ENCODE measurements around the gene OPN1MW3. TPM values are rescaled to one million over a fixed set of nuclear protein-coding genes. Genes with fewer than 3 reads are reported as not detected.
"Not testable (repeated sequence)": the region's sequence is repeated elsewhere in the genome, so short reads cannot be mapped to it uniquely, and the experiment has no call there.

OPN1MW3 gene
- total RNA-seq (not detected), polyA plus RNA-seq (0.02 TPM)
- long read RNA-seq, donor 1: 0 reads
- long read RNA-seq, donor 2: 0 reads
- long read RNA-seq, donor 3: 0 reads
- long read RNA-seq, donor 4: 0 reads
- long read RNA-seq, donor 5: 0 reads
- long read RNA-seq, donor 6: 0 reads
- long read RNA-seq, donor 7: 0 reads
- long read RNA-seq, donor 8: 0 reads
- long read RNA-seq, donor 9: 0 reads
- long read RNA-seq, donor 10: 0 reads

DNA sequence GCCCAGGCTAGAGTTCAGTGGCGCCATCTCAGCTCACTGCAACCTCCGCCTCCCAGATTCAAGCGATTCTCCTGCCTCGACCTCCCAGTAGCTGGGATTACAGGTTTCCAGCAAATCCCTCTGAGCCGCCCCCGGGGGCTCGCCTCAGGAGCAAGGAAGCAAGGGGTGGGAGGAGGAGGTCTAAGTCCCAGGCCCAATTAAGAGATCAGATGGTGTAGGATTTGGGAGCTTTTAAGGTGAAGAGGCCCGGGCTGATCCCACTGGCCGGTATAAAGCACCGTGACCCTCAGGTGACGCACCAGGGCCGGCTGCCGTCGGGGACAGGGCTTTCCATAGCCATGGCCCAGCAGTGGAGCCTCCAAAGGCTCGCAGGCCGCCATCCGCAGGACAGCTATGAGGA lies at the start of gene OPN1MW3:
TSS of gene OPN1MW3 (plus strand) at position 301 of the 400 bp plus-strand sequence. CDS start at position 339, 38 bp downstream.
- not testable (repeated sequence) for H3K36me3 ChIP-seq (ENCODE audit: control insufficient read depth in 2 of 2, insufficient read depth in 2 of 2, low read length in 1 of 2); H3K9me3 ChIP-seq (ENCODE audit: control insufficient read depth in 2 of 2, insufficient read depth in 1 of 2, low read length in 1 of 2); H3K4me3 ChIP-seq (ENCODE audit: low read length in 2 of 2); H3K27ac ChIP-seq (ENCODE audit: low read depth in 1 of 2, low read length in 1 of 2); DNase-seq (ENCODE audit: low read depth in 6 of 9, low spot score in 9 of 9); H3K27me3 ChIP-seq (ENCODE audit: control insufficient read depth in 2 of 2, insufficient read depth in 1 of 2, low read length in 1 of 2); H3K4me1 ChIP-seq (ENCODE audit: control insufficient read depth in 2 of 2, insufficient read depth in 2 of 2, low read length in 2 of 2)
- no CpG with 5 or more reads among the region's 17 CpGs for WGBS

DNA sequence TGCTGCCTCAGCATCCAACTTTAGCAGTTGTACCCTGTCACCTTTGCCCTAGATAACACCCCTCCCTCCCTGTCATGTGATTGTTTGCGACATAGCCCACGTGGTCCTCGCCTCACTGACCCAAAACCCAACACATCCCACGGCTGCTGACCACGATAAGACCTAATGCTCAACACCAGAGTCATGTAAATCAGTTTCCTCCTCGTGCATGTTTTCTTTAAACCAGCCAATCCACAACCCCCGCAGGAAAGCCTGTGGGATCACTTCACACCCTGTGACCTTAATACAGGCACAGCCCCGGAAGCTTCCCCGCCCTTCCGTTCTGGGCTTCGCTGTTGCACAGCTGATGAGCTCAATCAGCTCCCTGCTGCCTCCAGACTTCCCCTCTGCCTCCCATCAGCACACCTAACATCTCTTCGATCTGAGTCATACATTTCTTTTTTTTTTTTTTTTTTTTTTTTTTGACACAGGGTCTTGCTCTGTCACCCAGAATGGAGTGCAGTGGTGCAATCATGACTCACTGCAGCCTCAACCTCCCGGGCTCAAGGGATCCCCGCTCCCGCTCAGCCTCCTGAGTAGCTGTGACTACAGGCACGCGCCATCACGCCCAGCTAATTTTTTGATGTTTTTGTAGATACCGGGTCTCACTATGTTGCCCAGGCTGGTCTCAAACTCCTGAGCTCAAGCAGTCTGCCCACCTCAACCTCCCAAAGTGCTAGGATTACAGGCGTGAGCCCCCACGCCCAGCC lies 47.5 kb upstream of the OPN1MW3 start:
- WGBS: no CpG with 5 or more reads among the region's 21 CpGs
- not testable (repeated sequence) for H3K27ac ChIP-seq (ENCODE audit: low read depth in 1 of 2, low read length in 1 of 2); H3K36me3 ChIP-seq (ENCODE audit: control insufficient read depth in 2 of 2, insufficient read depth in 2 of 2, low read length in 1 of 2); DNase-seq (ENCODE audit: low read depth in 6 of 9, low spot score in 9 of 9); H3K4me1 ChIP-seq (ENCODE audit: control insufficient read depth in 2 of 2, insufficient read depth in 2 of 2, low read length in 2 of 2); H3K27me3 ChIP-seq (ENCODE audit: control insufficient read depth in 2 of 2, insufficient read depth in 1 of 2, low read length in 1 of 2); H3K4me3 ChIP-seq (ENCODE audit: low read length in 2 of 2); H3K9me3 ChIP-seq (ENCODE audit: control insufficient read depth in 2 of 2, insufficient read depth in 1 of 2, low read length in 1 of 2)

DNA sequence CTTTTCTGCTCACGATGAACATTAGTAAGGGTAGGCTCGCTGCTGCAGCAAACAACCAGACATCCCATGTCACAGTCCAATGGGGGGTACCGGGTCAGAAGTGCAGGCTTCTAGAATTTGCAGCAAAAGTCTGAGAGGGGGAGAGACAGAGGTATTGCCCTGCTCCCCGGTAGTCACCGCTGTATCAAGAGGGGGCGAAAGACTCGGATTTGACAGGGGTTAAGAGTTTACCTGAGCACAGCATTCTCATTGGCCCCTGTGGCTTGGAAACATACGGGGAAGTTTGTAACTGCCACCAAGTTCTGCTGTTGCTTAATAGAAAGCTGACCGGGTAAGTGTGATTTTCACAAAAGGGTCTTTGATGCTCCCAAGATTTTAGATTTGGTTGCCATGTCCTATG lies 46.3 kb upstream of the OPN1MW3 start:
- WGBS: 97% methylated on average over 3 of the region's 9 CpGs
- H3K9me3 ChIP-seq (ENCODE audit: control insufficient read depth in 2 of 2, insufficient read depth in 1 of 2, low read length in 1 of 2); H3K36me3 ChIP-seq (ENCODE audit: control insufficient read depth in 2 of 2, insufficient read depth in 2 of 2, low read length in 1 of 2); H3K4me3 ChIP-seq (ENCODE audit: low read length in 2 of 2); H3K27me3 ChIP-seq (ENCODE audit: control insufficient read depth in 2 of 2, insufficient read depth in 1 of 2, low read length in 1 of 2); H3K4me1 ChIP-seq (ENCODE audit: control insufficient read depth in 2 of 2, insufficient read depth in 2 of 2, low read length in 2 of 2); DNase-seq (ENCODE audit: low read depth in 6 of 9, low spot score in 9 of 9); H3K27ac ChIP-seq (ENCODE audit: low read depth in 1 of 2, low read length in 1 of 2): not testable (repeated sequence)

DNA sequence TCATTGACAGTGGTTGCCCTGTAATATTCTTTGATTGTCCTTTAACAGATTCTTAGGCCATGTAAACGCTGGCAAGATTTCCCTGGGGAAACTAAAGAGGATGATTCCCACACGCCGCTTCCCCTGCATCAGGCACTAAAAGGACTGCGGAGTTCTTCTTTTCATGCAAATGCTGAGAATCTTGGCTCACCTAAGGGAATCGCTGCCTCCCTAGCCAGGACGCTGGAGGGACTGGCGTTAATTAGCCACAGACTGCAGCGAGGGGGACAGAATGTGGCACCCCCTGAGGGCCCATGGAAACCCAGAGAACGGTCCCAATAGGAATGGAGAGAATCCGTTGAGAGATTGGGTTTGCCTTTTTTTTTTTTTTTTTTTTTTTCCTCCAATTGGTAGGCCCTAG lies 45.9 kb upstream of the OPN1MW3 start:
- H3K36me3 ChIP-seq (ENCODE audit: control insufficient read depth in 2 of 2, insufficient read depth in 2 of 2, low read length in 1 of 2); H3K9me3 ChIP-seq (ENCODE audit: control insufficient read depth in 2 of 2, insufficient read depth in 1 of 2, low read length in 1 of 2); H3K27ac ChIP-seq (ENCODE audit: low read depth in 1 of 2, low read length in 1 of 2); H3K4me1 ChIP-seq (ENCODE audit: control insufficient read depth in 2 of 2, insufficient read depth in 2 of 2, low read length in 2 of 2); H3K27me3 ChIP-seq (ENCODE audit: control insufficient read depth in 2 of 2, insufficient read depth in 1 of 2, low read length in 1 of 2); H3K4me3 ChIP-seq (ENCODE audit: low read length in 2 of 2); DNase-seq (ENCODE audit: low read depth in 6 of 9, low spot score in 9 of 9): not testable (repeated sequence)
- WGBS: no CpG with 5 or more reads among the region's 10 CpGs

DNA sequence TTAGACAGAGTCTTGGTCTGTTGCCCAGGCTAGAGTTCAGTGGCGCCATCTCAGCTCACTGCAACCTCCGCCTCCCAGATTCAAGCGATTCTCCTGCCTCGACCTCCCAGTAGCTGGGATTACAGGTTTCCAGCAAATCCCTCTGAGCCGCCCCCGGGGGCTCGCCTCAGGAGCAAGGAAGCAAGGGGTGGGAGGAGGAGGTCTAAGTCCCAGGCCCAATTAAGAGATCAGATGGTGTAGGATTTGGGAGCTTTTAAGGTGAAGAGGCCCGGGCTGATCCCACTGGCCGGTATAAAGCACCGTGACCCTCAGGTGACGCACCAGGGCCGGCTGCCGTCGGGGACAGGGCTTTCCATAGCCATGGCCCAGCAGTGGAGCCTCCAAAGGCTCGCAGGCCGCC lies 37.9 kb upstream of the OPN1MW3 start, which contains the start of gene OPN1MW2:
TSS of gene OPN1MW2 (plus strand) at position 301 of the 400 bp plus-strand sequence. CDS start at position 361, 60 bp downstream.
- H3K4me1 ChIP-seq (ENCODE audit: control insufficient read depth in 2 of 2, insufficient read depth in 2 of 2, low read length in 2 of 2); H3K27me3 ChIP-seq (ENCODE audit: control insufficient read depth in 2 of 2, insufficient read depth in 1 of 2, low read length in 1 of 2); H3K27ac ChIP-seq (ENCODE audit: low read depth in 1 of 2, low read length in 1 of 2); H3K9me3 ChIP-seq (ENCODE audit: control insufficient read depth in 2 of 2, insufficient read depth in 1 of 2, low read length in 1 of 2); DNase-seq (ENCODE audit: low read depth in 6 of 9, low spot score in 9 of 9); H3K36me3 ChIP-seq (ENCODE audit: control insufficient read depth in 2 of 2, insufficient read depth in 2 of 2, low read length in 1 of 2); H3K4me3 ChIP-seq (ENCODE audit: low read length in 2 of 2): not testable (repeated sequence)
- WGBS: no CpG with 5 or more reads among the region's 16 CpGs

DNA sequence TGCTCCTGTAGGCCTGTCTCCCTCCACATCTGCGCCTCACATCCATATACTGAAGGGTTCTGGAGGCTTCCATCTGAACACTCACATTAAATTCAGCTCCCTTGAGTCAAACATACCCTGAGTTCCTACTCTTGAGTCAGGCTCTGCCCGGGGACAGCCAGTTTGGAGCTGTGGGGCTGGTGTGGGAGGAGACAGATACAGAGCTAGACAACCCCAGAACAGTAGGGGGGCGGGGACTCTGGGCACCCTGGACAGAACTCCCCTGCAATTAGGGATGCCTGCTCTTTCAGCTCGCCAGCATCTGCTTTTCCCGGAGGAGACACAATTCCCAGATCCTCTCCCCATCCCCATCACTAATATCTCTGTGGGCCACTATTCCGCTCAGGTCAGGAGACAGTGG lies 32.1 kb upstream of the OPN1MW3 start:
- H3K36me3 ChIP-seq (ENCODE audit: control insufficient read depth in 2 of 2, insufficient read depth in 2 of 2, low read length in 1 of 2); DNase-seq (ENCODE audit: low read depth in 6 of 9, low spot score in 9 of 9); H3K4me1 ChIP-seq (ENCODE audit: control insufficient read depth in 2 of 2, insufficient read depth in 2 of 2, low read length in 2 of 2); H3K27ac ChIP-seq (ENCODE audit: low read depth in 1 of 2, low read length in 1 of 2); H3K27me3 ChIP-seq (ENCODE audit: control insufficient read depth in 2 of 2, insufficient read depth in 1 of 2, low read length in 1 of 2); H3K9me3 ChIP-seq (ENCODE audit: control insufficient read depth in 2 of 2, insufficient read depth in 1 of 2, low read length in 1 of 2); H3K4me3 ChIP-seq (ENCODE audit: low read length in 2 of 2): not testable (repeated sequence)
- WGBS: no CpG with 5 or more reads among the region's 6 CpGs

DNA sequence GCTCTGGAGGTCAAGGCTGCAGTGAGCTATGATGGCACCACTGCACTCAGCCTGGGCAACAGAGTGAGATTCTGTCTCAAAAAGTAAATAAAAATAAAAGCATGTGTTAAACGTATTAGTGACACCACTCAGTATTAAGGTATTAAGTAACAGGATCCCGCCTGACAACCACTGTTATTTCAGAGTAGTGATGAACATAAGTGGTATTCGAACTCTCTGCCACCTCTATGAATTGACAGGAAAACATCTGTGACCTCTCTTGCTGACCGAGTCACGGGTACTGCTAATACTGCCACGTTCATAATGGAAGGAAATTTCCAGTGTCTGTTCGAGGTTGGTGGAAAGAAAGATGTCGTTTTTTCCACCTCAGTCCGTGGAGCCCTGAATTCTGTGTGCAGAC lies 30.7 kb upstream of the OPN1MW3 start:
- H3K4me1 ChIP-seq (ENCODE audit: control insufficient read depth in 2 of 2, insufficient read depth in 2 of 2, low read length in 2 of 2); H3K27ac ChIP-seq (ENCODE audit: low read depth in 1 of 2, low read length in 1 of 2); H3K36me3 ChIP-seq (ENCODE audit: control insufficient read depth in 2 of 2, insufficient read depth in 2 of 2, low read length in 1 of 2); H3K4me3 ChIP-seq (ENCODE audit: low read length in 2 of 2); H3K27me3 ChIP-seq (ENCODE audit: control insufficient read depth in 2 of 2, insufficient read depth in 1 of 2, low read length in 1 of 2); H3K9me3 ChIP-seq (ENCODE audit: control insufficient read depth in 2 of 2, insufficient read depth in 1 of 2, low read length in 1 of 2); DNase-seq (ENCODE audit: low read depth in 6 of 9, low spot score in 9 of 9): not testable (repeated sequence)
- WGBS: no CpG with 5 or more reads among the region's 9 CpGs

DNA sequence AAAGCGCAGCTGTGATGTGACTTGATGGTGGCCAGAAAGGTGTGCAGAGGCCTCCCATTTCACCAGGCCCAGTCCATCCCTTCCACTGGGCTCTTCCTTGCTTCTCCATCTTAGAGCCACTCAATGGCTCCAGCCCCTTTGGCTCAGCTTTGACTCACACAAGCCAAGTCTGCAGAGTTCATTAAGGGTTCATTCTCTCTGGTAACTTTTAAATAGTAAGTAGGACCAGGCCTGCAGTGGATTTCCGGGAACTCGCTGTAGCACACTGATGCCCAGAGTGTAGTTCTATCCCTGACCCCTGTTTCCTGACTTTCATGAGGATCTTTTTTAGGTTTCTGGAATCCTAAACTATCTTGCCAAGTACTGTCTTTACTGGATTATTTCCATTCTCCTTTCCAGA lies 25.9 kb upstream of the OPN1MW3 start:
- not testable (repeated sequence) for H3K4me1 ChIP-seq (ENCODE audit: control insufficient read depth in 2 of 2, insufficient read depth in 2 of 2, low read length in 2 of 2); DNase-seq (ENCODE audit: low read depth in 6 of 9, low spot score in 9 of 9); H3K27ac ChIP-seq (ENCODE audit: low read depth in 1 of 2, low read length in 1 of 2); H3K9me3 ChIP-seq (ENCODE audit: control insufficient read depth in 2 of 2, insufficient read depth in 1 of 2, low read length in 1 of 2); H3K27me3 ChIP-seq (ENCODE audit: control insufficient read depth in 2 of 2, insufficient read depth in 1 of 2, low read length in 1 of 2); H3K36me3 ChIP-seq (ENCODE audit: control insufficient read depth in 2 of 2, insufficient read depth in 2 of 2, low read length in 1 of 2); H3K4me3 ChIP-seq (ENCODE audit: low read length in 2 of 2)
- WGBS: no CpG with 5 or more reads among the region's 3 CpGs

DNA sequence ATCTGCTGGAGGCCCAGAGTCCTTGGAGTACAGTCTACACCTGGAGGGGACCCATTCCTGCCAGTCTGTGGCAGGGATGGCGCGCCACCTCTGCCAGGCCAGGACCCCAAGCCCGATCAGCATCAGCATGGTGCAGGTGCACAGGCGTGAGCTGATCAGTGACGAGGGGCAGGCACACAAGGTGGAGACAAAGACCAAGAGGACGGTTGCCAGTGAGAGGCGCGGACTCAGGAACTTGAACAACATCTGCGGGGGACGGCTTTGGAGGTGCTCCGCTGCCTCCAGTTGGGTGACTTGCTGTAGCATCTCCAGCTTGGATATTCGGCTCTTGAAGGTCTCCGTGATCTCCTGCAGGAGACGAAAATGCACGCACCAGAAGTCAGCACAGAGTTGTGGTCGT lies 23.8 kb upstream of the OPN1MW3 start:
- H3K36me3 ChIP-seq (ENCODE audit: control insufficient read depth in 2 of 2, insufficient read depth in 2 of 2, low read length in 1 of 2); H3K9me3 ChIP-seq (ENCODE audit: control insufficient read depth in 2 of 2, insufficient read depth in 1 of 2, low read length in 1 of 2); H3K4me3 ChIP-seq (ENCODE audit: low read length in 2 of 2); H3K4me1 ChIP-seq (ENCODE audit: control insufficient read depth in 2 of 2, insufficient read depth in 2 of 2, low read length in 2 of 2); H3K27me3 ChIP-seq (ENCODE audit: control insufficient read depth in 2 of 2, insufficient read depth in 1 of 2, low read length in 1 of 2); H3K27ac ChIP-seq (ENCODE audit: low read depth in 1 of 2, low read length in 1 of 2); DNase-seq (ENCODE audit: low read depth in 6 of 9, low spot score in 9 of 9): not testable (repeated sequence)
- no CpG with 5 or more reads among the region's 16 CpGs for WGBS

Measured in thymus (tissue), 14 donors.